Stimulated activated naive CD8-positive, alpha-beta T cell treated with anti-CD3 and anti-CD28 coated beads, Interleukin-15, amount 100 ng/mL, for 72 hours (primary cell): ENCODE measurements around the gene PPP6R1.
A peak's percentile ranks its signal among the peaks of the same experiment; 100 is the strongest.

Experiments used
- ATAC-seq: fragments of 150-1000 bp; cut with Tn5 transposase; 2 replicates; pipeline ENCODE4 v1.10.0; 2021; ENCODE audit warnings: mild to moderate bottlenecking, moderate library complexity
- DNase-seq, 2 donors: peaks; one replicate each; pipeline ENCODE4 v3.0.0; 2021 to 2022
- H3K27ac Mint-ChIP-seq, 2 donors: one replicate each; pipeline ENCODE4 v1.8.0; 2022; ENCODE audit warnings: mild to moderate bottlenecking in 2 of 2, mixed read lengths in 2 of 2, moderate library complexity in 2 of 2
- H3K27me3 Mint-ChIP-seq: one replicate; pipeline ENCODE4 v1.8.0; 2022; ENCODE audit warnings: mixed read lengths
- H3K4me1 Mint-ChIP-seq: one replicate; pipeline ENCODE4 v1.8.0; 2022; ENCODE audit warnings: mild to moderate bottlenecking, mixed read lengths
- H3K4me3 Mint-ChIP-seq, 2 donors: one replicate each; pipeline ENCODE4 v1.8.0; 2022; ENCODE audit warnings: mild to moderate bottlenecking in 2 of 2, mixed read lengths in 2 of 2, moderate library complexity in 1 of 2
- H3K9me3 Mint-ChIP-seq, 2 donors: one replicate each; pipeline ENCODE4 v1.8.0; 2022; ENCODE audit warnings: mixed read lengths in 2 of 2

Gene PPP6R1

DNA sequence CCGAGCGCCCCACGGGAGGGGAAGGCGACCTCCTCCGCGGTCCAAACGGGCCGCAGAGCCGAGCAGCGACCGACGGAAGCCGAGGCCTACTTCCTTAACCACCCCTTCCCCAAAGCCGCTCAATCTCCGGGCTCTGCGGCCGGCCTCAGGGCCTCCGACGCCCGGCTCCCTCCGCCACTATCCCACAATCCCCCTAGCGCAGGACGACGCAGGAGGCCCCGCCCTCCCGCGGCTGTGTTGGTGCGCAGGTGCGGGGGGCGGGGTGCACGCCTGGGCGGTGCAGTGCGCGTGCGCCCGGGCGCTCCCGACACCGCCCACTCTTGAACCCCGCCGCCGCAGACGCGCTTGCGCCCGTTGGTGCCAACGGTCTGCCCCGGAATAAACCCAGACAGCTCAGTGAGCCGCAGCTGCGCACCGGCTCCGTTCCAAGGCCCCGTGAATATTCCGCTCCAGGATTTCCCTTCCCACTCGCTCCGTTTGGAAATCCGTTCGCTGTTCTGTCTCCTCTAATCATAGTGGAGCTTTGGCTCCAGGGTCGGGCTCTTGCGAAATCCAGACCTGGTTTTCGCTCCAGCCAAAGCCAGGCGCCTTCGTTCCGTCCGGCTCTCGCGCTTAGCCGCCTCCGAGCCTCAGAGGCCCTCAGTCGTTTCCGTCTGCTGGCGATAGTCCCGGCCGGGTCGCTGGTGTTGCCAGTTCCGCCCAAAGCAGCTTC, at the start of gene PPP6R1:
Gene PPP6R1, minus strand, starts transcription at position 190 of the 712 bp plus-strand sequence. CDS start 11,914 bp downstream, outside the sequence.
- H3K27me3 Mint-ChIP-seq = no peaks in the 10 kb centered on the region
- peak within 1 kb of the TSS; percentile 97 to 99 for H3K4me3 Mint-ChIP-seq
- ATAC-seq = peak; percentile 80
- H3K4me1 Mint-ChIP-seq = peaks cover 37% of the 10 kb centered on the region
- peak; percentile 99 for DNase-seq
- no peaks in the 10 kb centered on the region for H3K9me3 Mint-ChIP-seq
- H3K27ac Mint-ChIP-seq = peak within 1 kb of the TSS; percentile 99

GRCh38 chr19:55308281-55308680, 49.5 kb upstream of the PPP6R1 start:
- no peaks in the 10 kb centered on the region for H3K27me3 Mint-ChIP-seq
- H3K4me1 Mint-ChIP-seq = peaks cover 11% of the 10 kb centered on the region
- ATAC-seq = no peak
- no peak for DNase-seq
- no peaks in the 10 kb centered on the region for H3K9me3 Mint-ChIP-seq
- no peak overlapping the region for H3K27ac Mint-ChIP-seq
- no peak overlapping the region for H3K4me3 Mint-ChIP-seq

- H3K4me3 Mint-ChIP-seq = no peak overlapping the region
- H3K9me3 Mint-ChIP-seq = no peaks in the 10 kb centered on the region
- ATAC-seq (no peak), DNase-seq (no peak)
- H3K4me1 Mint-ChIP-seq = peaks cover 18% of the 10 kb centered on the region
- no peak overlapping the region for H3K27ac Mint-ChIP-seq
- no peaks in the 10 kb centered on the region for H3K27me3 Mint-ChIP-seq
Measured at GRCh38 chr19:55306712-55307111, 47.9 kb upstream of the PPP6R1 start.

GRCh38 chr19:55305983-55306562, 47.3 kb upstream of the PPP6R1 start:
- H3K4me3 Mint-ChIP-seq = no peak overlapping the region
- ATAC-seq = no peak
- H3K27me3 Mint-ChIP-seq = no peaks in the 10 kb centered on the region
- H3K27ac Mint-ChIP-seq = no peak overlapping the region
- no peak for DNase-seq
- no peaks in the 10 kb centered on the region for H3K9me3 Mint-ChIP-seq
- peaks cover 24% of the 10 kb centered on the region for H3K4me1 Mint-ChIP-seq

GRCh38 chr19:55305491-55305890, 46.7 kb upstream of the PPP6R1 start:
- Mint-ChIP-seq H3K4me1 (peaks cover 26% of the 10 kb centered on the region), H3K4me3 (no peak overlapping the region), H3K27me3 (no peaks in the 10 kb centered on the region)

GRCh38 chr19:55304980-55305379, 46.2 kb upstream of the PPP6R1 start:
- no peak overlapping the region for H3K4me3 Mint-ChIP-seq
- no peaks in the 10 kb centered on the region for H3K27me3 Mint-ChIP-seq
- no peak overlapping the region for H3K27ac Mint-ChIP-seq
- DNase-seq (no peak), ATAC-seq (no peak)
- peaks cover 26% of the 10 kb centered on the region for H3K4me1 Mint-ChIP-seq
- no peaks in the 10 kb centered on the region for H3K9me3 Mint-ChIP-seq

More at GRCh38 chr19:55305491-55305890, 46.7 kb upstream of the PPP6R1 start:
- peak; percentile 44 for ATAC-seq
- no peak overlapping the region for H3K27ac Mint-ChIP-seq
- DNase-seq = peak in 1 of 2 donors; percentile 32
- H3K9me3 Mint-ChIP-seq = no peaks in the 10 kb centered on the region

DNA sequence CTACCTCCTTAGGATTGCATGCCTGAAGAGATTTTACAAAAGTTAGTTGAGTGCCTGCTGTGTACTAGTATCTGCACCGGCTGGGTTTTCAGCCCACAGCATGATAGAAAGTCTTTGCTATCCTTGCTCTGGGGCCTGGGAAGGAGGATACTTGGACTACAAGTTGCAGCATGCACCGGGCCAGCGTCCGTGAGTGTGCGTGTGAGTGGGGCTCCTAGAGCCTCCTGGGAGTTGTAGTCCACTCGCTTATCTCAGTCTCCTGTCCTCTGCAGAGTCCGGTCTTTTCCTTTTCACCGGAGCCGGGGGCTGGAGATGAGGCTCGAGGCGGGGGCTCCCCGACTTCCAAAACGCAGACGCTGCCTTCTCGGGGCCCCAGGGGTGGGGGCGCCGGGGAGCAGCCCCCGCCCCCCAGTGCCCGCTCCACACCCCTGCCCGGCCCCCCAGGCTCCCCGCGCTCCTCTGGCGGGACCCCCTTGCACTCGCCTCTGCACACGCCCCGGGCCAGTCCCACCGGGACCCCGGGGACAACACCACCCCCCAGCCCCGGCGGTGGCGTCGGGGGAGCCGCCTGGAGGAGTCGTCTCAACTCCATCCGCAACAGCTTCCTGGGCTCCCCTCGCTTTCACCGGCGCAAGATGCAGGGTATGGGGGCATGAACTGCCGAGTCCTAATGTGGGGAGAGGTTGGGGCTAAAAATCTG, 45.6 kb upstream of the PPP6R1 start:
- ATAC-seq (peak; percentile 53), DNase-seq (no peak)
- peaks cover 26% of the 10 kb centered on the region for H3K4me1 Mint-ChIP-seq
- no peaks in the 10 kb centered on the region for H3K27me3 Mint-ChIP-seq
- no peaks in the 10 kb centered on the region for H3K9me3 Mint-ChIP-seq
- H3K27ac Mint-ChIP-seq = no peak overlapping the region
- H3K4me3 Mint-ChIP-seq = no peak overlapping the region

- ATAC-seq (no peak), DNase-seq (no peak)
- H3K4me1 Mint-ChIP-seq = peaks cover 26% of the 10 kb centered on the region
- H3K4me3 Mint-ChIP-seq = no peak overlapping the region
- H3K9me3 Mint-ChIP-seq = no peaks in the 10 kb centered on the region
- H3K27ac Mint-ChIP-seq = no peak overlapping the region
- no peaks in the 10 kb centered on the region for H3K27me3 Mint-ChIP-seq
Measured at GRCh38 chr19:55303477-55303876, 44.7 kb upstream of the PPP6R1 start.

- DNase-seq = no peak
- H3K4me1 Mint-ChIP-seq = peaks cover 26% of the 10 kb centered on the region
- H3K27ac Mint-ChIP-seq = peak overlapping the region; percentile 92 to 93
- no peaks in the 10 kb centered on the region for H3K9me3 Mint-ChIP-seq
- H3K4me3 Mint-ChIP-seq = peak overlapping the region; percentile 92 to 93
- no peak for ATAC-seq
- H3K27me3 Mint-ChIP-seq = no peaks in the 10 kb centered on the region
Measured at GRCh38 chr19:55302318-55302703, 43.5 kb upstream of the PPP6R1 start.

- Mint-ChIP-seq H3K4me1 (peaks cover 26% of the 10 kb centered on the region), H3K4me3 (peak overlapping the region; percentile 92 to 93), H3K27ac (peak overlapping the region; percentile 92 to 94), H3K27me3 (no peaks in the 10 kb centered on the region), H3K9me3 (no peaks in the 10 kb centered on the region)
- peak; percentile 93 to 96 for DNase-seq
- ATAC-seq = peak; percentile 92
Measured at GRCh38 chr19:55301459-55302317, 42.9 kb upstream of the PPP6R1 start.

GRCh38 chr19:55300886-55301458, 42.2 kb upstream of the PPP6R1 start:
- ATAC-seq (no peak), DNase-seq (no peak)
- H3K9me3 Mint-ChIP-seq = no peaks in the 10 kb centered on the region
- H3K27me3 Mint-ChIP-seq = no peaks in the 10 kb centered on the region
- no peak overlapping the region for H3K27ac Mint-ChIP-seq
- H3K4me1 Mint-ChIP-seq = peaks cover 26% of the 10 kb centered on the region
- peak overlapping the region; percentile 92 to 93 for H3K4me3 Mint-ChIP-seq

DNA sequence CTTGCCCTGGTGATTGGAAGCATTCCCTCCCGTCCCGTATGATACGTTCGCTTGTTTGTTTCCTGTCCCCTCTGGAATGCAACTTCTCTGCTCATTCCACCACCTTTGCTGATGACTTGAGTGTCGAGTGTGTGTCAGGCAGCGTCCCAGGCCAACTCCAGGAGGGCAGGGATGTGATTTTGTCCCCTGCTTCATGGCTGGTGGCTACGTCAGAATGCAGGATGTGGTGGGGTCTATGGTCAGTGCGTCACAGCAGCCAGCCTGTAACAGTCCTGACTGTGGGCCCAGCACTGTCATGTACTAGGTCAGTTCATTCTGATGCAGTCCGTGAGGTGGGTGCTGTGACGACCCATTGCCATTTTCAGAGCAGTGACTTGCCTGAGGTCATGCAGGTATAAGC, 41.2 kb upstream of the PPP6R1 start:
- Mint-ChIP-seq H3K9me3 (no peaks in the 10 kb centered on the region), H3K27me3 (no peaks in the 10 kb centered on the region), H3K27ac (no peak overlapping the region), H3K4me3 (no peak overlapping the region), H3K4me1 (peaks cover 21% of the 10 kb centered on the region)
- DNase-seq (no peak), ATAC-seq (no peak)

DNA sequence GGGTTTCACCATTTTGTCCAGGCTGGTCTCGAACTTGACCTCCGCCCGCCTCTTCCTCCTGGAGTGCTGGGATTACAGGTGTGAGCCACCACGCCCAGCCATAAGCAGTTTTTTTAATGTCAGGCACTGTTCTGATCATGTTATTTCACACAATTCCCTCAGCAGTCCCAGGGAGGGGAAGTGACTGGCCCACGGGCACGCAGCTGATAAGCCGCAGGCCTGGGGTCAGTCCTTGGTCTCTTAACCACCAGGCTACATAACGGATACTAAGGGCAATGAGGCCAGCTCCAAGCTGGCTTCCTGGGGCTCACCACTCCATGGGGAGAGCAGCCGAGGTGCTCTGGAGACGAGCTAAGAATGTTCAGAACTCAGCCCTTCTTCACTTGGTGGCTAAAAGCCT, 38.5 kb upstream of the PPP6R1 start:
- ATAC-seq (no peak), DNase-seq (no peak)
- Mint-ChIP-seq H3K4me1 (peaks cover 20% of the 10 kb centered on the region), H3K27ac (no peak overlapping the region), H3K4me3 (no peak overlapping the region), H3K27me3 (no peaks in the 10 kb centered on the region), H3K9me3 (no peaks in the 10 kb centered on the region)

DNA sequence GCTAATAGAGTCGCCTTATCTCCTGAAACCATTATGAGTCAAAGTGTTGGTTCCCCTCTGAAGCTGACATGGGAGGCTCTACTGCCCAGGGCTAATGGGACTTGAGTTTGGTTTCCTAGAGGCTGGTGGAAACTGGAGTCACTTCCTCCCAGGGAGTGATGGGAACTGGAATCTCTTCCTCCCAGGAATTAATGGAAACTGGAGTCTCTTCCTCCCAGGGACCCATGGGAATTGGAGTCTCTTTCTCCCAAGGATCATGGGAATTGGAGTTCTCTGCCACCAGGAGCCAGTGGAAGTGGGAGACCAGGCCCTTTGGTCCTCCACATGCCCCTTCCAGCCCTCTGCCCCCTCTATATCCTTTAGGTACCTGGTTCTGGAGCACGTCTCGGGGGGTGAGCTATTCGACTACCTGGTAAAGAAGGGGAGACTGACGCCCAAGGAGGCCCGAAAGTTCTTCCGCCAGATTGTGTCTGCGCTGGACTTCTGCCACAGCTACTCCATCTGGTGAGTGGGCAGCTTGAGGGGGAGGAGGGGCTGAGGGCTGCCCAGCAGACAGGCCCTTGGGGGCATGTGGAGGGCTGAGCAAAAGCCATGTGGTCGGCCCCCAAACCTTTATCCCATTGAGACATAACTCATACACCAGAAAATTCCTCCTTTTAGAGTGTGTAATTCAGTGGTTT, 30.4 kb upstream of the PPP6R1 start:
- ATAC-seq = no peak
- no peak for DNase-seq

More for the DNA sequence above, 30.4 kb upstream of the PPP6R1 start:
- H3K27ac Mint-ChIP-seq = no peak overlapping the region
- H3K4me1 Mint-ChIP-seq = peaks cover 6% of the 10 kb centered on the region
- no peaks in the 10 kb centered on the region for H3K9me3 Mint-ChIP-seq
- H3K27me3 Mint-ChIP-seq = no peaks in the 10 kb centered on the region
- no peak overlapping the region for H3K4me3 Mint-ChIP-seq
